Stimulated activated CD4-positive, alpha-beta T cell treated with anti-CD3 and anti-CD28 coated beads, Interleukin-2, amount 100 ng/mL, for 24 hours (primary cell): ENCODE measurements around the gene ZBTB40.

ENCODE experiments used
- DNase-seq, 2 donors: peaks; one replicate each; pipeline ENCODE4 v3.0.0-alpha.2; 2020

The ZBTB40 gene

GRCh38 chr1:22451702-22452480 is at the start of gene ZBTB40:
TSS of gene ZBTB40 (plus strand) at chr1:22451851. CDS start at chr1:22489949, 38,098 bp downstream.
- DNase-seq: peak; percentile 95 to 96

- DNase-seq: no peak
Observed at GRCh38 chr1:22402356-22403053, 49.1 kb upstream of the ZBTB40 start.

GRCh38 chr1:22404486-22404885 is 47.2 kb upstream of the ZBTB40 start:
- DNase-seq: no peak

- no peak for DNase-seq
Observed at GRCh38 chr1:22406722-22407495, 44.7 kb upstream of the ZBTB40 start.

GRCh38 chr1:22408230-22408629 is 43.4 kb upstream of the ZBTB40 start:
- DNase-seq: no peak

- no peak for DNase-seq
Observed at GRCh38 chr1:22410401-22410800, 41.2 kb upstream of the ZBTB40 start.

GRCh38 chr1:22410928-22411495 is 40.6 kb upstream of the ZBTB40 start:
- no peak for DNase-seq

GRCh38 chr1:22411589-22411988 is 40.1 kb upstream of the ZBTB40 start:
- no peak for DNase-seq

GRCh38 chr1:22412932-22413727 is 38.5 kb upstream of the ZBTB40 start:
- DNase-seq: no peak

GRCh38 chr1:22413799-22414198 is 37.9 kb upstream of the ZBTB40 start:
- no peak for DNase-seq

GRCh38 chr1:22414244-22414751 is 37.4 kb upstream of the ZBTB40 start:
- DNase-seq: no peak

GRCh38 chr1:22415489-22415888 is 36.2 kb upstream of the ZBTB40 start:
- DNase-seq: no peak

- peak; percentile 77 to 82 for DNase-seq
Observed at GRCh38 chr1:22416555-22417454, 34.8 kb upstream of the ZBTB40 start.

GRCh38 chr1:22417466-22417865 is 34.2 kb upstream of the ZBTB40 start:
- no peak for DNase-seq

GRCh38 chr1:22418312-22418711 is 33.3 kb upstream of the ZBTB40 start:
- DNase-seq: no peak

- no peak for DNase-seq
Observed at GRCh38 chr1:22418933-22419382, 32.7 kb upstream of the ZBTB40 start.

GRCh38 chr1:22420455-22421053 is 31.1 kb upstream of the ZBTB40 start:
- peak; percentile 55 to 69 for DNase-seq

GRCh38 chr1:22426781-22427180 is 24.9 kb upstream of the ZBTB40 start:
- no peak for DNase-seq

GRCh38 chr1:22428672-22429071 is 23.0 kb upstream of the ZBTB40 start:
- DNase-seq: no peak

GRCh38 chr1:22431965-22432364 is 19.7 kb upstream of the ZBTB40 start:
- DNase-seq: no peak
